Hepatocyte (in vitro differentiated cells): ENCODE measurements around the gene CAPZA2. TPM values are rescaled to one million over a fixed set of nuclear protein-coding genes. Genes with fewer than 3 reads are reported as not detected.

ENCODE experiments used
- DNase-seq: peaks from one replicate; pipeline ENCODE4 v3.0.0-alpha.2; 2016; ENCODE audit warnings: low spot score
- H2AFZ ChIP-seq: fragments of 200-600 bp; sonication (generic); 2 replicates; pipeline ENCODE4 v1.6.0; 2016; ENCODE audit warnings: antibody characterized with exemption, mild to moderate bottlenecking
- H3K27ac ChIP-seq: fragments of 200-600 bp; sonication (generic); 2 replicates; pipeline ENCODE4 v1.5.1; 2016; ENCODE audit warnings: mild to moderate bottlenecking
- H3K27me3 ChIP-seq: fragments of 200-600 bp; sonication (generic); 2 replicates; pipeline ENCODE4 v1.6.1; 2016
- H3K36me3 ChIP-seq: fragments of 200-600 bp; sonication (generic); replicated peaks from 2 replicates; pipeline ENCODE4 v1.5.1; 2016; ENCODE audit warnings: low read depth; ENCODE audit not compliant: insufficient read depth
- H3K4me1 ChIP-seq: fragments of 200-600 bp; sonication (generic); 2 replicates; pipeline ENCODE4 v1.5.1; 2016; ENCODE audit warnings: mild to moderate bottlenecking, moderate library complexity; ENCODE audit not compliant: insufficient read depth
- H3K4me2 ChIP-seq: fragments of 200-600 bp; sonication (generic); 2 replicates; pipeline ENCODE4 v1.6.0; 2016
- H3K4me3 ChIP-seq: fragments of 200-600 bp; sonication (generic); 2 replicates; pipeline ENCODE4 v1.5.1; 2016; ENCODE audit warnings: mild to moderate bottlenecking
- H3K79me2 ChIP-seq: fragments of 200-600 bp; sonication (generic); 2 replicates; pipeline ENCODE4 v1.6.0; 2017; ENCODE audit warnings: mild to moderate bottlenecking
- H3K9me2 ChIP-seq: fragments of 200-600 bp; sonication (generic); replicated peaks from 2 replicates; pipeline ENCODE4 v1.6.0; 2017; ENCODE audit warnings: mild to moderate bottlenecking; ENCODE audit not compliant: insufficient read depth
- H3K9me3 ChIP-seq: fragments of 200-600 bp; sonication (generic); 2 replicates; pipeline ENCODE4 v1.5.1; 2016; ENCODE audit warnings: low read depth, mild to moderate bottlenecking
- H4K20me1 ChIP-seq: fragments of 200-600 bp; sonication (generic); 2 replicates; pipeline ENCODE4 v1.6.0; 2016; ENCODE audit warnings: mild to moderate bottlenecking; ENCODE audit not compliant: insufficient read depth, poor library complexity, severe bottlenecking
- CTCF ChIP-seq: fragments of 200-600 bp; sonication (generic); IDR thresholded peaks from 2 replicates; pipeline ENCODE4 v1.5.1; 2016; ENCODE audit warnings: antibody characterized with exemption, mild to moderate bottlenecking; ENCODE audit not compliant: poor library complexity
- EZH2 ChIP-seq: fragments of 200-600 bp; sonication (generic); IDR thresholded peaks from 2 replicates; pipeline ENCODE4 v1.6.1; 2016; ENCODE audit warnings: antibody characterized with exemption, mild to moderate bottlenecking, borderline replicate concordance
- EZH2phosphoT487 ChIP-seq: fragments of 200-600 bp; sonication (generic); IDR thresholded peaks from one replicate; pipeline ENCODE4 v1.6.1; 2018; ENCODE audit warnings: antibody characterized with exemption, mild to moderate bottlenecking, low read depth, moderate library complexity; ENCODE audit not compliant: unreplicated experiment, severe bottlenecking
- WGBS: methylation state at CpG from one replicate; pipeline ENCODE4 v1.1.6; 2016; ENCODE audit warnings: low lambda C conversion rate; ENCODE audit errors: missing lambda C conversion rate; 5-methylcytosine and 5-hydroxymethylcytosine counted together
- polyA plus RNA-seq: library from polyadenylated mRNA; unstranded; fragments of >200 nt; fragmentation: Nextera tagmentation; extraction: Ambion mirVana; gene quantifications from 2 replicates; pipeline ENCODE4 v1.2.1, GENCODE V29; 2016
- total RNA-seq: library from RNA; depleted of rRNA; stranded (reverse); fragments of >200 nt; gene quantifications from 2 replicates; pipeline ENCODE4 v1.2.3, GENCODE V29; 2014

CAPZA2 gene
- total and polyA plus RNA-seq, 2 experiments from 2014 or later: 151 to 154 TPM

DNA sequence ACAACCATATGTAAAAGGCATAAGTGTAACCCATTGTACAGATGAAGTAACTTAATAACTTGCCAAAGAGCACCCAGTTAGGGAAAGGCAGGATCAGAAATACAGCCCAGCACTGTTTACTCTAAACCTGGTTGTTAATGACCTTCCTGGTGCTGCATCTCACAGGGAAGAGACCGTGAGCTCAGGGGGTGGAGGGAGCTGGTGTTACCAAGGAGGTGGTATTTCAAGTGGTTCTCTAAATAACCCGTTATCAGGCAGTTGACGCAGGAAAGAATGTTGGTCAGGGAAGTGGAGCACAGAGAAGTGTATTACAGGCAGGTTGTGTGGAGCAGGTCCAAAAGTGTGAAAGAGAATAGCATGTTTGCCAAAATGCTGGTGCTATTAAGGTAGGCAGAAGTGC lies 86.5 kb downstream of the CAPZA2 start:
- no peaks in the 10 kb centered on the region for H3K27me3 ChIP-seq
- no peaks in the 10 kb centered on the region for H4K20me1 ChIP-seq
- H3K4me2 ChIP-seq: no peak overlapping the region
- no peak overlapping the region for H2AFZ ChIP-seq
- H3K36me3 ChIP-seq: no peaks in the 10 kb centered on the region
- no peak overlapping the region for H3K27ac ChIP-seq
- no peaks in the 10 kb centered on the region for H3K79me2 ChIP-seq
- TF ChIP-seq EZH2 (no peak), CTCF (no peak), EZH2phosphoT487 (no peak)
- no peak overlapping the region for H3K4me3 ChIP-seq
- WGBS: 35% methylated on average over 3 of the region's 3 CpGs
- no peaks in the 10 kb centered on the region for H3K9me2 ChIP-seq
- H3K9me3 ChIP-seq: no peaks in the 10 kb centered on the region
- no peak for DNase-seq
- peaks cover 10% of the 10 kb centered on the region for H3K4me1 ChIP-seq

- no peak overlapping the region for H3K4me2 ChIP-seq
- no peaks in the 10 kb centered on the region for H3K9me2 ChIP-seq
- TF ChIP-seq EZH2phosphoT487 (no peak), EZH2 (no peak), CTCF (no peak)
- H4K20me1 ChIP-seq: no peaks in the 10 kb centered on the region
- H3K4me3 ChIP-seq: no peak overlapping the region
- H3K27me3 ChIP-seq: no peaks in the 10 kb centered on the region
- no peak overlapping the region for H3K27ac ChIP-seq
- H3K9me3 ChIP-seq: no peaks in the 10 kb centered on the region
- no peaks in the 10 kb centered on the region for H3K36me3 ChIP-seq
- H2AFZ ChIP-seq: no peak overlapping the region
- DNase-seq: no peak
- H3K4me1 ChIP-seq: peaks cover 13% of the 10 kb centered on the region
- 91% methylated on average over 7 of the region's 9 CpGs for WGBS
- H3K79me2 ChIP-seq: peaks cover 8% of the 10 kb centered on the region
Measured at GRCh38 chr7:116949941-116950801, 87.8 kb downstream of the CAPZA2 start.

GRCh38 chr7:116950889-116951351 lies 88.5 kb downstream of the CAPZA2 start:
- H3K79me2 ChIP-seq: peaks cover 15% of the 10 kb centered on the region
- no peaks in the 10 kb centered on the region for H4K20me1 ChIP-seq
- H3K27ac ChIP-seq: no peak overlapping the region
- H3K9me2 ChIP-seq: no peaks in the 10 kb centered on the region
- no peaks in the 10 kb centered on the region for H3K9me3 ChIP-seq
- TF ChIP-seq EZH2 (no peak), EZH2phosphoT487 (no peak), CTCF (no peak)
- peaks cover 21% of the 10 kb centered on the region for H3K4me1 ChIP-seq
- H3K36me3 ChIP-seq: no peaks in the 10 kb centered on the region
- no peak overlapping the region for H2AFZ ChIP-seq
- H3K27me3 ChIP-seq: no peaks in the 10 kb centered on the region
- H3K4me2 ChIP-seq: no peak overlapping the region
- WGBS: 93% methylated on average over 5 of the region's 5 CpGs
- H3K4me3 ChIP-seq: no peak overlapping the region
- no peak for DNase-seq
